ENCODE results near the gene CCDC179. TPM values are rescaled to one million over a fixed set of nuclear protein-coding genes. Genes with fewer than 3 reads are reported as not detected.

CCDC179 gene
- total and polyA plus RNA-seq, 12 donors = not detected

- intact Hi-C loops (cut with DNase I) = no loop called here
- Histone ChIP-seq H3K4me1 (peaks cover 0 to 19% (median 13%) of the 10 kb centered on the region in 9 donors), H3K4me3 (peak overlapping the region; percentile 79 to 98 (median 92)), H3K36me3 (peaks cover 0 to 23% (median 2%) of the 10 kb centered on the region in 9 donors), H3K27me3 (no peaks in the 10 kb centered on the region), H3K27ac (peak overlapping the region in 1 of 10 donors; percentile 95), H3K9me3 (no peaks in the 10 kb centered on the region)
- 12 to 25% methylated on average over 4 of the region's 4 CpGs for WGBS, 2 donors
- DNase-seq = no peak
- TF ChIP-seq CTCF (IDR thresholded peaks at IDR 0.05) = no peak
- no peak for ATAC-seq
Observed at GRCh38 chr11:22830082-22830414, 30.2 kb downstream of the CCDC179 start.

GRCh38 chr11:22829231-22830081 is 30.8 kb downstream of the CCDC179 start, which contains the start of gene SVIP:
Gene SVIP, minus strand, starts transcription at chr11:22829801. Its CDS starts 53 bp downstream, at chr11:22829748.
- Histone ChIP-seq H3K4me1 (peaks cover 0 to 19% (median 13%) of the 10 kb centered on the region in 9 donors), H3K9me3 (no peaks in the 10 kb centered on the region), H3K27me3 (no peaks in the 10 kb centered on the region), H3K4me3 (peak within 1 kb of the TSS; percentile 79 to 98 (median 92)), H3K36me3 (peaks cover 0 to 29% (median 5%) of the 10 kb centered on the region in 9 donors), H3K27ac (peak within 1 kb of the TSS; percentile 57 to 95 (median 88))
- intact Hi-C loops (cut with DNase I) = no loop called here
- DNase-seq (peak; percentile 95 to 97), ATAC-seq (peak; percentile 98 to 100 (median 99))
- 1% methylated on average over 78 to 79 of the region's 79 CpGs for WGBS, 2 donors
- TF ChIP-seq CTCF (IDR thresholded peaks at IDR 0.05) = peak; percentile 34 to 81 (median 71)

GRCh38 chr11:22828373-22828772 is 31.9 kb downstream of the CCDC179 start:
- no peak for DNase-seq
- 74% methylated on average over 6 of the region's 6 CpGs for WGBS, 2 donors
- no peaks in the 10 kb centered on the region for H3K9me3 ChIP-seq
- peak overlapping the region in 6 of 10 donors; percentile 79 to 98 (median 91) for H3K4me3 ChIP-seq
- H3K4me1 ChIP-seq = peaks cover 0 to 19% (median 13%) of the 10 kb centered on the region in 9 donors
- no peak for ATAC-seq
- intact Hi-C loops (cut with DNase I) = no loop called here
- no peak for TF ChIP-seq CTCF (IDR thresholded peaks at IDR 0.05)
- H3K36me3 ChIP-seq = peaks cover 0 to 40% (median 5%) of the 10 kb centered on the region in 9 donors
- H3K27me3 ChIP-seq = no peaks in the 10 kb centered on the region
- no peak overlapping the region for H3K27ac ChIP-seq

GRCh38 chr11:22822203-22822602 is 38.1 kb downstream of the CCDC179 start:
- Histone ChIP-seq H3K4me3 (no peak overlapping the region), H3K27ac (no peak overlapping the region), H3K36me3 (peaks cover 0 to 100% (median 16%) of the 10 kb centered on the region in 9 donors), H3K9me3 (no peaks in the 10 kb centered on the region), H3K4me1 (no peaks in the 10 kb centered on the region), H3K27me3 (no peaks in the 10 kb centered on the region)
- 94 to 96% methylated on average over 2 of the region's 2 CpGs for WGBS, 2 donors
- intact Hi-C loops (cut with DNase I) = no loop called here
- TF ChIP-seq CTCF (IDR thresholded peaks at IDR 0.05) = no peak
- DNase-seq (no peak), ATAC-seq (no peak)

Measured in heart right ventricle (tissue), 16 donors.